Measurements from ENCODE around the gene TGM4.
"Not testable (repeated sequence)": the region's sequence is repeated elsewhere in the genome, so short reads cannot be mapped to it uniquely, and the experiment has no call there.

TGM4 gene

DNA sequence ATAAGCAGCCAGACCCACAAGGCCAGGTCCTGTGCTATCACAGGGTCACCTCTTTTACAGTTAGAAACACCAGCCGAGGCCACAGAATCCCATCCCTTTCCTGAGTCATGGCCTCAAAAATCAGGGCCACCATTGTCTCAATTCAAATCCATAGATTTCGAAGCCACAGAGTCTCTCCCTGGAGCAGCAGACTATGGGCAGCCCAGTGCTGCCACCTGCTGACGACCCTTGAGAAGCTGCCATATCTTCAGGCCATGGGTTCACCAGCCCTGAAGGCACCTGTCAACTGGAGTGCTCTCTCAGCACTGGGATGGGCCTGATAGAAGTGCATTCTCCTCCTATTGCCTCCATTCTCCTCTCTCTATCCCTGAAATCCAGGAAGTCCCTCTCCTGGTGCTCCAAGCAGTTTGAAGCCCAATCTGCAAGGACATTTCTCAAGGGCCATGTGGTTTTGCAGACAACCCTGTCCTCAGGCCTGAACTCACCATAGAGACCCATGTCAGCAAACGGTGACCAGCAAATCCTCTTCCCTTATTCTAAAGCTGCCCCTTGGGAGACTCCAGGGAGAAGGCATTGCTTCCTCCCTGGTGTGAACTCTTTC, 39.6 kb downstream of the TGM4 start:
- peak; percentile 16 to 38 for DNase-seq (ENCODE audit: extremely low read depth in 1 of 2, low read depth in 1 of 2)

DNA sequence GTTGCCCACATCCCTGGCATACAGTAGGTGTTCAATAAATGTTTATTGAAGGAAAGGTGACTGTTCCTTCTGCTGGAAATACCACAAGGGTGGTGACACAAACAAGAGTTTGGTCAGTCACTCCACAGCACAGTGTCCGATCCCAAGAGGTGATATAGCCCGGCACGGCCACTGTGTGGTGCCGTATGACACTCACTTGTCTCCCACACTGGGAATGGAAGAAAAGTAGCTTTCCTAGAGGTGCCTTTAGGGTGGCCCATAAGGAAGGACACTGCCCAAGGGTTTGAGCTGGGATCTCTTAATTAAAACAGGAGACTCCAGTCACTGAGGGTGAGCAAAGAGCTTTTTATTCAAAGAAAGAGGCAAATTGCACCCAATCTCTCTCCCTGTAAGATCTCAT, 40.5 kb downstream of the TGM4 start:
- DNase-seq (ENCODE audit: extremely low read depth in 1 of 2, low read depth in 1 of 2), result no peak

DNA sequence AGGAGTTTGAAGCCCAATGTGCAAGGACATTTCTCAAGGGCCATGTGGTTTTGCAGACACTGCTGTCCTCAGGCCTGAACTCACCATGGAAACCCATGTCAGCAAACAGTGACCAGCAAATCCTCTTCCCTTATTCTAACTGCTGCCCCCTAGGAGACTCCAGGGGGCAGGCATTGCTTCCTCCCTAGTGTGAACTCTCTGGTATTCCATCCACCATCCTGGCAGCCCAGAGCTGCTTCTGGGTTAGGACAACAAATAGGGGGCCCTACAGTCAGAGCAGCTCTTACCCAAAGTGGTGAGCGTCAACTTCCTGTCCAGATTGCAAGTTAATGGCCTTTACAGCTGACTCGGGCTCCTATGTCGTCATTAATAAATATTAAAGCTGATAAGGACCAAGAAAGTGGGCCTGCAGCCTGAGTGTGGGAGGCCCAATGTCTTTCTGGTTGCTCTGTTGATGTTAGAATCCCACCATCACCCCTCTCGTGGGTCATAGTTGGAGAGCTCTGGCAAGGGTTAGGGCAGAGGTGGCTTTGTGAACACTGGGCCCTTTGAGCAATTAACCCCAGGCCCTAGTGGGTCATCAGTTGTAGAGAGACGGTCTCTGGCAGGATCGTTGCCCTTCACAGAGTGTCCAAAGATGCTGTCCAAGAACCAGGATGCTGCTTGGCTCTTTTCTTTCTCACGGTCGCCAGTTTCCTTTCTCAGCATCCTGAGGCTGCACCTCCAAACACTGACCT, 41.5 kb downstream of the TGM4 start:
- no peak for DNase-seq (ENCODE audit: extremely low read depth in 1 of 2, low read depth in 1 of 2)

DNA sequence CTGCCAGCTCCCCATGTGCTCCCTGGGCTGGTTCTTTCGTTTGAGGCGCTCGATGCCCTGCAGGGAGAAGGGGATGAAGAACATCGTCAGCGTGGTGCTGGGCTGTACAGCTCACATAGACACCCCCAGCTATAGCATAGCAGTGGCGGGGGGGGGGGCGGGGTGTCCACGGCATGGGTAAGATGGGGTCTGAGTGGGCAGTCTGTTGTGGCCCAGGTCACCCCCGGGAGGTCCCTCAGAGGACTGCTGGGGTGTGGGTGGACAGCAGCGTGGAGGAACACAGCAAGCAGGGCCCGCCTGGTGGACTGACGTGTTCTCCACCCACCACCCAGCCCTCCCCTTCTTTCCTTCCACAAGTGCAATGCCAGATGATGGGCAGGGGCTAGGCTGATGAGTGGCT, 43.7 kb downstream of the TGM4 start:
- no peak for DNase-seq (ENCODE audit: extremely low read depth in 1 of 2, low read depth in 1 of 2)

DNA sequence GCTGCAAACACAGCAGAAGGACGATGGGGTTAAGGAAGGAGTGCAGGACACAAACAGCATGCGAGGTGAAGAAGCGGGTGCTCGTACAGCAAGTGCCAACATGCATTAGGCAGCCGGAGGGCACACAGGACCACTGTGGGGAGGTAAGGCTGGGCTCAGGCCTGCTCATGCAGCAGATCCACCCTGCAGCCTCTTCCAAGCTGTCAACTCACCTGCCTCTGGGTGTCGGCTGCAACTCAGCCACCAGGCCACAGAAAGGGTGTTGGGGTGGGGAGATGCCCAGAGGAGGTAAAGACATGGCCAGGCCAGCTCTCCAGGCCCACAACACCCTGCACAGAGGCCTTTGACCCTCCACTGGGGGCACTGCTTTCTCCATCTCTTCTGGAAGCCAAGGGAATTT, 44.2 kb downstream of the TGM4 start:
- no peak for DNase-seq (ENCODE audit: extremely low read depth in 1 of 2, low read depth in 1 of 2)

DNA sequence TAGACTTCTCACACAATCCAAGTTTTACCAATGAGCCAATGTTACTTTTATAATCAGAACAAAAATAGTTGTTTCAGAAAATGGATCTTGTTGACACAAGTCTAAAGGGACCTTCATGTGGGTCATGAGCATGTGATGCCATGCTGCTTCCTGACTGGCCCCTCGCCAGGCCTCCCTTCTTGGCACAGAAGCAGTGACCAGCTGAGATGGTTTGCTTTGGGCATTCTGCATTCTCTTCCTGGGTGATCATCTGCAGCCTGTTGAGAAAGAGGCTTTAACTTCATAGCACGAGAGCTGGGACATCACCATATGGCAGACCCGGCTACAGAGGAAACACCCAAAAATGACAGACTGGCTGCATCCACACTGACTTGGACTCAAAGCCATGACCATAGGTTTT, 45.7 kb downstream of the TGM4 start:
- no peak for DNase-seq (ENCODE audit: extremely low read depth in 1 of 2, low read depth in 1 of 2)

DNA sequence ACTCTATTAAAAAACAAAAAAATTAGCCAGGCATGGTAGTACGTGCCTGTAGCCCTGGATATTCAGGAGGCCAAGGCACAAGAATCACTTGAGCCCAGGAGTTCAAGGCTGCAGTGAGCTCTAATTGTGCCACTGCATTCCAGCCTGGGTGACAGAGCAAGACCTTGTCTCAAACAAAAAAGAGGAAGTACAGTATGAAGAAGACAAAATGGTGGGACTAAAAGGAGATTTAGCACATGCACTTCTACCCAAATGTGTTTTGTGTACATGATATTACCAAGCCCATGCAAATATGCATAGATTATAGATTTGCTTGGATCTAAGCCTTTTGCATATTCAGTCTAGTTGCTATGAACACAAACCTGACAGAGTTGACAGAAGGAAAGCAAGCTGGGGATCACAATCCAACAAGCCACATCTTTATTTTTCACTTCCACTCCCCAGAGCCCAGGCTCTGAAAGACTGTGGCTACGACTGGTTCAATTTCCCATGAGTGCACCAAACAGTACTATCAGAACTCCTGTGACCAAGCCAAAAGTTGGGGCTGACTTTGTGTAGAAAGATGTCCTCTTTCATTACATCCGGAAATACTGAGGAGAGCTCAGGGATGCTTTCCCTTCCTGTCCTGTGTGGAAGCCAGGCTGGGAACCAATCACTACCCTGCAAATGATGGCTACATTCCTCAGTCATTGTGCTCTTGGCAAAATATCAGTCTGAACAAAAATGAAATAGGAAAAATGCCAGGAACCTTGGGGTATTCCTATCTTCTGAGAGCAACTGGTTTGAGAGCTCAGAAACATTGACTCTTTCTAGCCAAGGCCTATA, 49.4 kb downstream of the TGM4 start:
- no peak for DNase-seq (ENCODE audit: extremely low read depth in 1 of 2, low read depth in 1 of 2)

DNA sequence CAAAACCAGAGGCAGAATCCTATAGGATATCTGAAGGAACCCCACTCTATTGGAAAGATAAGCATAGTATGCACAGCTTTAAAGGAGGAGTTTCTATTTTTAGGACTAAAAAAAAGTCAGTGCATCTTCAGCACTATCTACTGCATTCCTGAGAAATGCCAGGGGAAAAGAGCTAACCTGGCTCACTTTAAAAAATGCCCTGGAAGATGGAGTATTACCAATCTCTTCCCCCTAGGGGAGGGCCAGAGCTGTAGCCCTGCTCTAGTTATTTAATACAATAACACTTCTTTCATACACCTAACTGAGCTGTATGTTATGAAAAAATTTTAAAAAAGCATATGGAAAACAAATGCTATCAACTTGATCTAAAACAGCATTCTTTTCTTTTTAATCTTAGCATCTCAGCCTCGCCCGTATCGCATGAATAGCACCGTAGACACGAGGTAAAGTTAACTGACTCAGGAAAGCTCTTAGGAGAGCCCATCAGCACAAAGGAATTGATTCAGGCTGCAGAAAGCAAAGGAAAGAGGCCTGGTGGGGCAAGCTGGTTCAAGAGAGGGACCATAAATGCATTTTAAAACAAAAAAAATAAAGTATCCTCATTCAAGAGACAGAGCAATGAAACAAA, 50.2 kb downstream of the TGM4 start:
- no peak for DNase-seq (ENCODE audit: extremely low read depth in 1 of 2, low read depth in 1 of 2)

DNA sequence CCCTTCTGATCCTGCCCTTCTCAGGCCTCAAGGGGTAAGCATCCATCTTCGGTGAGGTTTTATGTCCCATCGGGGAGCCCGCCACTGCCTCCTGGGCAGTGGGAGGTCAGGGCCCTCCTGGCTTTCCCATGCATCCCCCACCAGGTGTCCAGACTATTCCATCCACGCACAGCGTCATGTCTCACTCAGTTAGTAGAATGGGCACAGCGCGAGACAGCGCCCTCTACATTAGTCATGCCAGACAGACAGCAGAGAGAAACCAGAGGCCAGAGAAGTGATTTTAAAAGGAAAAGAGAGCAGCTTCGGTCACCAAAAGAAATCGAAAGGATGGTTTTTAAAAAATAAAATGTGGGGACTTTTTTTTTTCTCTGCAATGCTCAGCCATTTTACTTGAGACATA, 51.8 kb downstream of the TGM4 start:
- DNase-seq (ENCODE audit: extremely low read depth in 1 of 2, low read depth in 1 of 2), result no peak

DNA sequence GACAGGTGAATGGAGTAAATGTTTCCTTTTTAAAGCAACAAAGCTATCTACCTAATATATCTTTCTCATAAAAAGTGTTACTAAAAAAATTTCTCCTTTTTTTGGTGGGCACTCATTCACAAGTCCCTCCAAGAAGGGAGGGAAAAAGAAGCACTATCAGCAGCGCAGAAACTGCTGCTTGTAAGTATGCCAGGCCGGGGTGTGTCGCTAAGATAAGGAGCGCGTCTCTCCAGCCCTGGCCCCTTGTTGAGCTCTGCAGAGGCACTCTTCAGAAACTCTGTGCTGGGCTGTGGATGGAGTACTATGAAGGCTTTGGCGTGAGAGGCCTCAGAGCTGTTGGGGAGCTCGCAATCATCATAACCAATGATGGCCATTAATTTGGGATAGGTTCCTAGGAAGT, 52.5 kb downstream of the TGM4 start:
- DNase-seq (ENCODE audit: extremely low read depth in 1 of 2, low read depth in 1 of 2), result no peak

DNA sequence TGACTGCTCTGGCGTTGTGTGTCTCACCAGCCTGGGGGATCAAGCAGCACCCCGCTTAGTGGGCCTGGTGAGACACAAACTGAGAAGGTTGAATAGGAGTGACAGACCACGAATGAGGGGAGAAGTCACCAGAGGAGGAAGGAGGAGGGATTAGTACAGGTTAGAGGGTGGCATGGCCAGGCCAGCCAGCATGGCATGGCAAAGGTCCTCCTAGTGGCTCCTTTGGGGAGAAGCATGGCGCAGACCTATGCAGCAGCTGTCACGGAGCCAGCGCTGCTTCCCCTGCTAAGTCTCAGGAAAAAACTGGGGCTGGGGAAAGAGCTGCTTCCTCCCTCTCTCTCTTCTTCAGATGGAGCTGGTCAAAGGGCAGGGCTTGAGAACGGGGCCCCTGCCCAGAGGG, 53.0 kb downstream of the TGM4 start:
- DNase-seq (ENCODE audit: extremely low read depth in 1 of 2, low read depth in 1 of 2), result no peak

DNA sequence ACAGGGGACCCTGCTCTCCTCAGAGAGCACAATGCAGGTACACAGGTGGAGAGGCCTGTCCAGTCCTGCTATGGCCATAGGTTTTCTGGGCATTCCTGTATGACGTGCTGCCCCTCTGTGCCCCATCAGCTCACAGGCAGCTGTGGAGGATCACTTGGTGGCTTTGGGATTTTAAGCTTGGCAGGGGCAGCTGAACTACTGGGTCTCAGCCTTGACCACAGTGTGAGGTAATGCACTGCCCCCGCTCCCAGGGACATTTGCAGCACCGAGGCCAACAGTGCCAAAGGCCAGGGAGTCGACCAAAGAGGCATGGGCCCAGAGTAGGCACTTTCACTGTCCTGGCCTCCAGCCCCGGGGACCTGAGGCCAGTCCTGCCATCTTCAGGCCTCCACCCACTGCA, 55.4 kb downstream of the TGM4 start:
- no peak for DNase-seq (ENCODE audit: extremely low read depth in 1 of 2, low read depth in 1 of 2)

DNA sequence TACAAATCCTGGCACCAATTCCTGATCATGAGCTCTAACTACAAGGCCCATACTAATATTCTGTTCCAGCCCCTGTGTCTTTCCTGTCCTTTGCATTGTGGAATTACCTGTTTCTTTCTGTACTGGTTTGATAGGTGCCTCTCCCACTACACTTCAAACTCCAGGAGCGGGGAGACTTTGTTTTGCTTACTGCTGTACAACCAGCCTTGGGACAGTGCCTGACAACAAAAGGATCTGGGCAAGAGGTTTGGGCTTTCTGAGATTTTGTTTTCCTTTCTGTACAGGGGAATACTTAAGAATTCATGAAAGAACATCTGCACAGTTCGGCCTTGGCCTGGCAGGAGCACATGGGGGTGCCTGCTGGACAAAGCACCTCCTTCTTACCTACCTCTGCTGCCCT, 56.5 kb downstream of the TGM4 start:
- no peak for DNase-seq (ENCODE audit: extremely low read depth in 1 of 2, low read depth in 1 of 2)

DNA sequence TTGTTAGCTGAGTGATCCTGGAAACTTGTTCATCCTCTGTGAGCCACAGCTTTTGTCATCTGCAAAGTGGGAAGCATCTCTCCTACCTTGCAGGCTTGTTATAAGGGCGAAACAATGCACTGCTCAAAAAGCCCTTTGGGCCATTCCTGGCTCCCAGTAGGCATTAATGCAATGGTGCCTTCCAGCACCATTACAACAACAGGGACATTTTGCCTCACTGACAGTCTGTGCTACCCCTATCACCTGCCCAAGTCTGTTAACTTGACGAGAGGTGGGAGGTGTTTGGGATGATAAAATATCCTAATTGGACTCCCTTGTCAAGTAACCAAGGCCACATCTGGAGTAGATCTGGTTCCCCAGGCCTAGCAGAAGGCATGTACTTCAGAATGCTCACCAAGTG, 57.4 kb downstream of the TGM4 start:
- DNase-seq (ENCODE audit: extremely low read depth in 1 of 2, low read depth in 1 of 2), result no peak

DNA sequence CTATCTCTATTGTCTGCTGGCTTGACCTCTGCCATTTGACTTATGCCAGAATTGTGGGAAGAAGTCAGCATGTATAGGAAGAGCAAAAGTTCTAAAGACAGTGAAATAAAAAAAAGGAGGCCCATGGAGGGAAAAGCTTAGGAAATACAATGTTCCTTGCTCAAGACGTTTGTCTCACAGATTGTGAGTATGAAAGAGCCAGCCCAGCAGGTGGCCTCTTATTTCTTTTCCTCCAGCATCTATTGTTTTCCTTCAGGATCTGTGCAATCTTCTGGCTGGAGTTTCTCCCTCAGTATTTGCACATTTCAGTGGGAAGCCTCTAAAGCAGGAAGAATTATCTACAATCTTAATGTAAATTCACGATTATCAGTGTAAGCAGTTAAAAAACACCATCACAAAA, 57.9 kb downstream of the TGM4 start:
- no peak for DNase-seq (ENCODE audit: extremely low read depth in 1 of 2, low read depth in 1 of 2)

DNA sequence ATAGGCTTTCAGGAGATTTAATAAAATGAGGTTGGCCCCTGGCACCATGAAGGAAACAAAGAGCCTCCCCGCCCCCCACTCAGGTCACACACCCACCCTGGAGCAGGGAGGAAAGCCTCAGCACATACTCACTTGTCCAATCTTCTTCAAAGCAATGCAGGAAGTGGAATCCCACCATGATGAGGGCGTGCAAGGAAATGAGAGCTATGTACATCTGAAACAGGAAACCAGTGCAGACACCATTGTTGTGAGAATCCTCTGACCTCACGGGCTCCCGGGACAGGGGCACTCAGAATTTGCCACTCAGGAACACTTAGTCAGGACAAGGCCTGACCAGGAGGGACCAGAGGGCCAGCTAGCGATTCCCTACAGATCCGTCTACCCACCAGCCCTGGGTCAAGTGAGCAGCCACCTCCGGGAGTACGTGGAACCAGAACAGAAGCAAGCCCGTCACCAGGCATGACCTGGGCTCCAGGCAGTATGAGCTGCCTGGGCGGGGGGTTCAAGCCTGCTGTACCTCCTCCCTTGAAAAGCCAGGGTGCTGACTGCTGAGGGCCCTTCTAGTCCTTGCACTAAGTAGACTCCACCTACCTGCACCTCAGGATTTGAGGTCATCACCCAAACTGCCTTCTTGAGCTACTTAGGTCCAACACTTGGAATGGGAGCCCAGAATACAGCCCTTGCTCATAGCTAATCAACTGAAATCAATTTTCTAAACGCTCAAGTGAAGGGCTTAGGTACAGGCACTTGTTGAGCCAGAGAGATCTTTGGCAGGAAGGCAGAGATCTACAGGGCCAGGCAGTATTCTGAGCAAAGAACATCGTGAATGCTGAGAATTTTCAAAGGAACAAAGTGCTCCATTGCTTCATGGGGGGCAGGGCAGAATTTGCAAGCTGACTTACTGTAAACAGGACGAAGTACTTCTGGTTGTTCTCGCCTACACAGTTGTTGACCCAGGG, 58.9 kb downstream of the TGM4 start:
- DNase-seq (ENCODE audit: extremely low read depth in 1 of 2, low read depth in 1 of 2), result no peak

DNA sequence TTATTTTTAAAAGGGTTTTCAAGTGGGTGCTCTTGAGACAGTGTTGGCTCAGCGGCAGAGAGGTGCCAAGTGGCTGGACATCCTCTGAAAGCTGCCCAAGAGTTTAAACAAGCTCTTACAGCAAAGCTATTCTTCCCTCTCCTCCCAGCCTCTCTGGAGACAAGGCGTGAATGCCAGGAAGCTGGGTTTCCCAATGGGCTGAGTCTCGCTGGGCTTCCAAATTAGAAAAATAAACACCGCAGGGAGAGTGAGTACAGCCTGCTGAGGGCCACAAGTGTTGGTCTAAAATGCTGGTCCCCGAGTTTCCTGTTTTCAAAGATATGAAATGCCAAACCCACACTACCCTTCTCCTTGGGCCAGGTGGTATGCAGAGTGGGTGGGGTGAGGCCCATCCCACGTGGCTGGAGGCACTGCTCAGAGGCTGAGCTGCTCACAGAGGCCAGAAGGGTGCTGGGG, 65.2 kb downstream of the TGM4 start:
- DNase-seq (ENCODE audit: extremely low read depth in 1 of 2, low read depth in 1 of 2), result no peak

DNA sequence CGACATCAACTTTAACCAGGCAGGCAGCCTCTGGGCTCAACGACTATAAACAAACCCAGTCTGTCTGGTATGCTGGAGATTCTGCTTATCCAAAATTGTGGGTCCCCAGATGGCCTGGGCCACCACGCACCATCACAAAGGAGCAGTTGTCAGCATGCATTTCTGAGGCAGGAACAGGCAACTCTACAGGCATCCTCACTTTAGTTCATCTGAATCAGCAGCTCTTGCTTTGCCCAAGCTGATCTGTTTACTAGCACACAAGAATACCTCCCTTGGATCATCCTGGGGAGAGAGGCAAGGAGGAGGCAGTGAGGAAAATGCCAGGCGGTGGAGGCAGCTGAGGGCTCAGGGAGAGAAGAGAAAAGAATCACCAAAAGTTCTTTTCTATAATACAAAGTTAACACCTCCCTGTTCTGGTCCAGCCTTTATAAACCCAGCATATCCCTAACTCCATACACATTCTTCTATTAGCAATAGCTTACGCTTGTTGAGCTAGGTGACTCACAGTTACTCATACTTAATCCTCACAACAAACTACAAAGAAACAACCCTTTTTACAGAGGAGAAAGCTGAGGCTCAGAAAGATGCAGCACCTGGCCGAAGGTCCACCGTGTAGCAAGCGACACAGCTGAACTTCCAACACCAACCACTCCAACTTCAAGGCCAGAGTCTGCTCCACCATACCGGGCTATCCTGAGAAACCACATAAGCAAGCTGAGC, 68.0 kb downstream of the TGM4 start:
- no peak for DNase-seq (ENCODE audit: extremely low read depth in 1 of 2, low read depth in 1 of 2)

DNA sequence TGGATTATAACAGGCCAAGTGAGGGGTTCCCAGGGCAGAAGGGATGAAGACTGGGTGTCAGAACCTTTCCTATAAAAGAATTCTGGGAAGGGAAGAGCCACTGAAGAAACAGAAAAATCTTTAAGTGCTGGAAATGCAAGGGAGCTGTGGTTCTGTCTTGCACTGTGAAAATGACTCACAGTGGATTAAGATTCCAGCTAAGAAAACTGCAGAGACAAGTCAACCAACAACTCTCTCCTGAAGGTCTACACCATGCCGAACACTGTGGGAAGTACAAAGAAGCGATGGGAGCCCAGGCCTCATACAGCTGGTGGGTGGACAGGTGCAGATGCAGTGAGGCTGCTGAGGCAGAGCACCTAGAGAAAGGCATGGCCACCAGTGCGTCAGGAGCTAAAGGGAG, 73.8 kb downstream of the TGM4 start:
- DNase-seq (ENCODE audit: extremely low read depth in 1 of 2, low read depth in 1 of 2), result no peak

DNA sequence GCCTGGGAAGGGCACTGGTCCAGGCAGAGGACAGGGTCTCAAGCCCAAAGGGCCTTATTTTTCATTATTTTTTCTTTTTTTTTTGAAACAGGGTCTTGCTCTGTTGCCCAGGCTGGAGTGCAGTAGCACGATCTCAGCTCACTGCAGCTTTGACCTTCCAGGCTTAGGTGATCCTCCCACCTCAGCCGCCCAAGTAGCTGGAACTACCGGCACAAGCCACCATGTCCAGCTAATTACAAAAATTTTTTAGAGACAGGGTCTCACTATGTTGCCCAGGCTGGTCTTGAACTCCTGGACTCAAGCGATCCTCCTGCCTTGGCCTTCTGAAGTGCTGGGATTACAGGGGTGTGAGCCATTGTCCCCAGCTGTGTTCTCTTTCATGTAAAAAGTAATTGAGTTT, 75.4 kb downstream of the TGM4 start:
- DNase-seq (ENCODE audit: extremely low read depth in 1 of 2, low read depth in 1 of 2), result not testable (repeated sequence)
